Upper lobe of left lung (tissue), 4 donors: ENCODE measurements around the gene MTCH1.

Experiments
- CTCF ChIP-seq, 6 experiments: fragments of 450-650 bp in 4 of 6; fragments of 200-600 bp in 2 of 6; sonication (generic) in 2 of 6; IDR thresholded peaks; one replicate each; pipeline ENCODE4 v1.5.1; 2016 to 2019; ENCODE audit warnings: antibody characterized with exemption in 6 of 6
- EP300 ChIP-seq, 4 donors: sonication (generic); formaldehyde crosslinking; IDR thresholded peaks; one replicate each; pipeline ENCODE4 v1.5.1; 2017; ENCODE audit warnings: antibody characterized with exemption in 4 of 4, control low read depth in 2 of 4
- POLR2A ChIP-seq, 4 donors: fragments of 450-650 bp; IDR thresholded peaks; one replicate each; pipeline ENCODE4 v1.5.1; 2016 to 2017; ENCODE audit warnings: antibody characterized with exemption in 4 of 4, mild to moderate bottlenecking in 2 of 4

- TF ChIP-seq CTCF (IDR thresholded peaks at IDR 0.05) (no peak), POLR2A (IDR thresholded peaks at IDR 0.05) (no peak), EP300 (IDR thresholded peaks at IDR 0.05) (no peak)
These were observed 61.1 kb downstream of the MTCH1 start for GRCh38 chr6:36924778-36925374.
